NCI-H82 (cell line): ENCODE measurements around the gene CPM.

ENCODE experiments used
- DNase-seq: peaks from one replicate; lab custom pipeline; 2025; lab: John Stamatoyannopoulos, UW

The CPM gene

DNA sequence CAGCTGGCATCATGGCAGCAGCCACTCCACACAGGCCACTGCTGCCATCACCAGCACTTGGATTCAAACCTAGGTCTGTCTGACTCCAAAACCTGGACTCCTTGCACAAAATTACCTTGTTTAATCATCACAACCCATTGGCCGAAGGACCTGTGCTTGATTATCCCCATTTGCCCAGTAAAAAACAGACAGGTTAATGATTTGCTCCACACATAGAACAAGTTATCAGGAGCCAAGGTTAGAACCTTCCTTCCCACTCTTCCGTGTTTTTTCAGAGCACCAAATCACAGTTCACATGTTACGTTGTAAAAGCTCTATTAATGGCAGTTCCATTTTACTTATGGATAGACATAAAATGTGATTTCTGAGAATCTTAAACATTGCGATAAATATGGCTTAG lies 23.5 kb upstream of the CPM start:
- DNase-seq = no peak

DNA sequence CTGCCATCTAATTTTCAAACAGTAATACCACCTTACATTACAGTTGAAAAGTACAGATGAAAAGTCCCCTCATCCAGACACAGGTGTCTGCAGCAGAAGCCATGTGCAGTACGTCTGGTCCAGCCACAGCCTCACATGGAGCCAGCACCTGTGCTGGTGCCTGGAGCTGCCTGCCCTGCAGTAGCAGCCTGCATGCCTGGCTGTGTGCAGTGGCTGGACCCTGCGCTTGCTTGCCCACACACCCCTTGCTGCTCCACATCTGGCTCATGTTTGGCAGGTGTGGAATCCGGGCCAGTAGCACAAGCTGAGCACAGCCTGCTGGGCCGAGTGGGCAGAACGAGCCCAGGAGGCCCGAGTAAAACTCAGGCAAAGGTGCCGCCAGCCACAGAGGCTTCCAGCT lies 21.8 kb upstream of the CPM start:
- DNase-seq = no peak

DNA sequence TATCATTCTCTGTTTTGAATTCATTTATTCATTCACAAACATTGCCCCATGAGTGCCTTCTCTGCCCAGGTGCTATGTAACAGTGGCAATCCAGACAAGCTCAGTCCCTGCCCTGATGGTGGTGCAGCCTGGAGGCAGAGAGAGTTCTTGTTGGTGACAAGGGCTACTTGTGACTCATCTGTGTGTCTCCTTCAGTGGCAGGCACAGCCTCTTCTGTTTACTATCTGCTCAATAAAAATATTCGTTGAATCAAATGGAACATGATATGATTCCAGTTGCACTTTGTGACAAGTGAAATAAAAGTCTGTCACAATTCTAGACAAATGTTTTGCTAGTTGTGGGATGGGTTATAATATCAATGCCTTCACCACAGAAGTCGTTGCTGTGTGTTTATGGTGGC lies 20.6 kb upstream of the CPM start:
- DNase-seq = no peak

DNA sequence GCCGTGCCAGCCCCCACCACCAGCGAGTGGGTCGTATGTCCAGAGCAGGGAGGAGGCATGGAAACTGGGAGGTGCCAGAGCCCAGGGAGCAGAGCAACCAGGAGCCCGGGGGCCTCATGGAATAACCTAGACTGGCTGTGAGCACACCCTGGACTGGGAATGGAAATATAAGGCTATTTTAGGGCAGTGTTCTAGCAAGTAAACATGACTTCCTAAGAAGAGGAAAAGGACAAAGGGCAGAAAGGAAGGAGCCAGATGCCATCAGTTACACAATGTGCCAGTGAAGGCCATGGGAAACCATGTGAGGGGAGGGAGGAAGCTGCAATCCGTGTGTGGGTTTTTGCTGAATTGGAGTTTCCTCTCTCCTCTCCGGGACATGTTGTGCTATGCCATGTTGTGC lies 18.7 kb upstream of the CPM start:
- DNase-seq = no peak

DNA sequence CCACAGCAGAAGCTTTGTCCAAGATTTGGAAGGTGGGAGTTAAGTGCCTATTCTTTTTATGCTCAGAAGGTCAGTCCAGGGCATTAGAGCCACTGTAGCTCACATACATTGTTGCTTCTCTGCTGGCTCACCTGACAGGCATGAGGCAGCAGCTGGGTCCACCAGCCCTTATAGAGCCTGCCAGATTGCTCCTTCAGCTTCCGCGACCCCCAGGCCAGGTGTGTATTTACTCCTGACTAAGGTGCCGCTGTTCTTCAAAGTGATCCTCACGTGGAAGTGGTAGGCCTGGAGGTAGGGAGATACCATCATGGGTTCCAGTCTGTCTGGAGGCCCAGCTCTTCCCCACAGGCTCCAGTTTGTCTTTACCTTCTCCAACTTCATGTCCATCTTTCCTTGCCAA lies 17.5 kb upstream of the CPM start:
- no peak for DNase-seq

DNA sequence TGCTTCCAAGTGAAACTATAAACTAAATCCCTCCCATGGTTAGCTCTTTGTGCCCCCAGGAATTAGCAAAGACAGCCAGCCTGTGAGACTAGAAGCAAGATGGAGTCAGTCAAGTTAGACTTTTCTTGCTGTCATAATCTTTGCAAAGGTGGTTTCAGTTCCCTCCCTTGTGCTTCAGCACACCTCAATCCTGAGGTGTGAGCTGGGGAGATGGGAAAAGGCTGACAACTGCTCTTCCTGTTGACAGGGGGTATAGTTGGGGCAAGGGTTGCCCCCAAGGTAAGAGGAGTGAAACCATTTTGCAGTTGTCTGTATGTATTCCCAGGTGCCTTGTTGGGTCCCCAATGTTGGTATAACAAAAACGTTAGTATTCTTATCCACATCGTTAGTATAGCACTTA lies 12.3 kb upstream of the CPM start:
- DNase-seq = no peak

DNA sequence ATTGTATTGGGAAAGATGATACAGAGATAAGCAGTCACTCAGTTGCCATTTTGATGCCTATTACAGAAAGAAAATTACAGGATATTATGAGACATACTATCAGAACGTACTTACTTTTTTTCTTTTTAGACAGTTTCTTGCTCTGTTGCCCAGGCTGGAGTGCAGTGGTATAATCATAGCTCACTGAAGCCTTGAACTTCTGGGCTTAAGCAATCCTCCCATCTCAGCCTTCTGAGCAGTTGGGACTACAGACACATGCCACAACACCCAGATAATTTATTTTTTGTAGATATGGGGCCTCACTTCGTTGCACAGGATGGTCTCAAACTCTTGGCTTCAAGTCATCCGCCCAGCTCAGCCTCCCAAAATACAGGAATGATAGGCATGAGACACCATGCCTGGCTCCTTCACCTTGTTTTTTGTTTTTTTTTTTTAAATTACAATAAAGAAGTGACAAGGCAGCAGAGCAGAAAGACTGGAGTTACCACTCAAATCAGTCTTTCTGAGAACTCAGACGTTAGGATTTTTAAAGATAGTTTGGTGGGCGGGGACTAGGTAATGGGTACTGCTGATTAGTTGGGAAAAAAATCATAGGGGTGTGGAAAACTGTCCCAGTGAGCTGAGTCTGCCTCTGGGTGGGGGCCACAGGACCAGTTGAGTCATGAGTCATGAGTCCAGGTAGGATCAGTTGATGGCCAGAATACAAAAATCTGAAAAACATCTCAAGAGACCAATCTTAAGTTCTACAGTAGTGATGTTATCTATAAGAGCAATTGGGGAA lies 11.5 kb upstream of the CPM start:
- no peak for DNase-seq

DNA sequence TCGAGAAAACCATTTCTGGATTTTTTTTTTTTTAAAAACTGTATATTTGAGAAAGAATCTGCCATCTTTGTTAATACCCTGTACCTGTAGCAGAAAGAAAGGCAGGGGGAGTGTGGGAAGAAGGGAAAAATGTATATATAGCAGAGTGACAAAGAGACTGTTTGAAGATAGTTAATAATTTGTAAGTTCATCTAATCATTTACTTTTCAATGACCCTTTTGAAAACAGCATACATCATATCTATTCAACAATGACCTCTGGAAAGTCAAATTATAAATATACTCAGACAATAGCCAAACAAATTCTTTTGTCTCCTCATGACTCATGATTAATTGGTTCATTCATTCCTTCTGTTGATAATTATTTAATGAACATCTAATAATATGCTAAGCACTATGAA lies 10.9 kb upstream of the CPM start:
- DNase-seq = no peak

DNA sequence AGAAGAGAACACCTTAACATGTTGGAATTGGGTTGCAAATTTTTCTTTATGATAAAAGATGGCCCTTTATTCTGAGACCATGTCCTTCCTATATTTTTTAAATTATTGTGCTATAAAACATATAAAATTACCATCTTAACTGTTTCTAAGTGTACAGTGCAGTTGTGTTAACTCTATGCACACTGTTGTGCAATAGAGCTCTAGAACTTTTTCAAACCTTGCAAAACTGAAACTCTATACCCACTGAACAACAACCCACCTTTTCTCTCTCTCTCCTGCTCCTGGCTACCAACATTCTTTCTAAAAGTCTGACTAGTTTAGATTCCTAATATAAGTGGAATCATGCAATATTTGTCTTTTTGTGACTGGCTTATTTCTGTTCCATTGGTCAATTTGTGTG lies 7.8 kb upstream of the CPM start:
- DNase-seq = no peak

DNA sequence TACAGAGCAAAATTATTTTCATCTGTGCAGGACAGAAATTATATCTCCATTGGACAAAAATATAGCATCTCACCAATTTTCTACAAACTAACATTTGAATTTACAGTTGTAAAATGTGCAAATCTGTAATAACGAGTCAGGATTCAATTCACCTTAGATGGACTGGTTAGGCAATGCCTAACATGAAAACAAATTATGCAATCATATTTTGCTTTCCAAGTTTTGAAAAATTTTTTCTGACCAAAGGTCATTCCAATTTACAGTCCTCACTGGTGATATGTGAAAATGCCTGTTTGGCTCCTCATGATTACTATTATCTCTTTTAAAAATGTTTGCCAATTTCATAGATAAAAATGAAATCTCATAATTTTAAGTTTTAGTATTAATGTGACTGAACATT lies 6.5 kb upstream of the CPM start:
- DNase-seq = no peak

DNA sequence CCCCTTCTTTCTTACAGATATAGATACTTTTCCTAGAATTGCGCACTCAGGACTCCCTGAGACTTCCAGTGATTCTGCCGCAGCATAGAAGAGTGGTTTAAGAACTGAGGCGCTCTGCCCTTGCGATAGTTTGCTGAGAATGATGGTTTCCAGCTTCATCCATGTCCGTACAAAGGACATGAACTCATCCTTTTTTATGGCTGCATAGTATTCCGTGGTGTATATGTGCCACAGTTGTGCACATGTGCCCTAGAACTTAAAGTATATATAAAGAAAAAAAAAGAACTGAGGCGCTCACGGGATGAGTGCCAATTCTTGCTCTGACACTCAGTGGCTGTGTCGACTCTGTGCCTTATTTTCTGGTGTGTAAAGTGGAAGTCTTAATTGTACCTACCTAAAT lies 1.4 kb upstream of the CPM start:
- DNase-seq = no peak

DNA sequence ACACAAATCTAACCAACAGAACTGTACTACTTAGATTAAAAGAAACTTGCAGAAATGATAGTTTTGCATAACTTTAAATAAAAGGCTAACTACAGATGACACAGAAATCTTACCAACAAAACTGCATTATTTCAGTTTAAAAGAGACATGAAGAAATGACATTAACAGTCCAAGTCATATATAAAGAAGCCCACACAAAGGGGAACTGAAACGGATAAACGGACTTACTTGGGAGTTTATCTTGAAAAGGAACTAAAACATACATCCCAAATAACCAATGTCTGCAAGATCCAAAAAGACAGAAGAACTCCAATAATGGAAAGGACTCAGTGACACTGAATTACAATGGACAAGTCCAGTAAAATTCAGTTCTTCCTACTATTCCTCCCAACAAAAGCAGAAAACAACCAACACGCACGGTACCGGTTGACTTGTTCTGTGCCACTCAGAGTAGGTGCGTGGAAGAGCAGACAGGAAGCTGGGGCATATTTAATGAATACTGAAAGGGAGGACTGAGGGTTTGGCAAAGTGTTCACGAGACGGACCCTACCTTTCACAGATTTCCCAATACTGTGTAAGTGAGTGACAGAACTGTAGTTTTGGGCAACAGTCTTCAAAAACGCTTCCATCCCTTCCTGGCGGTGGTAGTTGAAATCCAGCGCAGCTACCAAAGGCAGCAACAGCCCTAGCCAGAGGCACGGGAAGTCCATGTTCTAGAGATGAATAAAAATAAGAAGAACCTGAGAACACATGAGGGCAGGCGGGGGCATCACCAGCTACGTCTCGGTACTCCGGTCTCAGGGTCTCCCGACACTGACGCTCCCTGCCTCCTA lies 627 bp downstream of the CPM start:
- DNase-seq = no peak

DNA sequence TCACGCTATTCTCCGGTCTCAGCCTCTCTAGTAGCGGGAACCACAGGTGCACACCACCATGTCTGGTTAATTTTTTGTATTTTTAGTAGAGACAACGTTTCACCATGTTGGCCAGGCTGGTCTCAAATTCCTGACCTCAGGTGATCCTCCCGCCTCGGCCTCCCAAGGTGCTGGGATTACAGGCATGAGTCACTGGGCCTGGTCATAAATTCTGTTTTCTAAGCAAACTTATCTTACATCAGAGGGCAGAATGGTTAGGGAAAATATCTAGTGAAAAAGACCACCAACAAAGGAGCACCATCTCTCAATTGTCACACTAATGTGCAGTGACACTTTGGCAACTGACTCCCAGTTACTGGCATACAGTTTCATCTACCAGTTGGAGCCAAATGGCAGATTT lies 2.8 kb downstream of the CPM start:
- DNase-seq = no peak

DNA sequence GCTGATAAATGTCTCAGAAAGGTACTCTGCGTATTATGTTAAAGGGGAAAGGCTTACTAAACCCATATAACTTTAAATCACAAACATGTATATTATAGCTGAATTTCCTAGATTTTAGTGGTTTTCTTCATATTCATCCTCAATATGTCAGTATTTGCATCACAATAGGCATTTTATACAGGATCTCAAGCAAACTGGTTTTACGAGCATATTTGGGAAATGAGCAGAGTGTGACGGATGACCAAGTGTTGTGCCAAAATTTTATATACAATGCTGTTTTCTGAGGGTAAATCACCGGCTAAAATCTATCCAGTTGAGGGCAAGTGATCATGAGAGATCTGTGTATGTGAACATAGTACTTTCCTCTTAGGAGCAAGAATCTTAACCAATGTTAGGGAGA lies 8.4 kb downstream of the CPM start:
- DNase-seq = no peak

DNA sequence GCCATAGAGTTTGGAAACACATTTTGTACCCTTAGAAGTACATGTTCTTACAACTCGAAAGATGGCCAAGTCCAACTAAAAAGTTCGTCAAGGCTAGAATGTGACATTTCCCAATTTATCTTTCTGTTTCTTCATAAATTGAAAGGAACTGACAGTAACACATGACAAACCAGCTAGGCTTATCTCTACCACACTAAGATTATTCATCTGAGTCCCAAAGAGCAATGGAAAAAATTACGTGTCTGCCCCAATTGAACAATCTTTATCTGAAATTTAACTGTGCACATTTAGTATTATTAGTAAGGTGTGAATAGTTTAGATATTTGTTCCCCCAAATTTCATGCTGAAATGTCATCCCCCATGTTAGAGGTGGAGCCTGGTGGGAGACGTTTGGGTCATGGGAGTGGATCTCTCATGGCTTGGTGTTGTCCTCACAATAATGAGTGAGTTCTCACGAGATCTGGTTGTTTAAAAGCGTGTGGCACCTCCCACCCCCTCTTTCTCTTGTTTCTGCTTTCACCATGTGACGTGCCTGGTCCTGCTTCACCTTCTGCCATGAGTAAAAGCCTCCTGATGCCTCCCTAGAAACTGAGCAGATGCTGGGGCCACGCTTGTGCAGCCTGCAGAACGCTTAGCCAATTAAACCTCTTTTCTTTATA lies 13.3 kb downstream of the CPM start:
- peak; percentile 11 for DNase-seq

DNA sequence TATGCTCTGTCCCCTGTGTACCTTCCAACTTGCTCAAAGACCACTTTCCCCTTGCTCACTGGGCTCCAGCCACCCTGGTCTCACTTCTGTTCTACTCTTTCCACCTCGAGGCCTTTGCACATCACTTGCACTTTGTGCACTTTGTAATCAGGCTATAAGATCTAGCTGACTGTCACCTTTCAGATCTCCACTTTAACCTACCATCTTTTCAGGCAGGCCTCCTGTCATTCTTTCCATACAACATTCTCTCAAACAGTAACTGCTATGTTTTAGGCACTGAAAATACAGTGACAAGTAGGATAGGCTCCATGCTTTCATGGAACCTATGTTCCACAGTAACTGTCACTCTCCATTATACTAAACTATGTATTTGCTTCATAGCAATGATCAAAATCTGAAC lies 14.0 kb downstream of the CPM start:
- DNase-seq = no peak

DNA sequence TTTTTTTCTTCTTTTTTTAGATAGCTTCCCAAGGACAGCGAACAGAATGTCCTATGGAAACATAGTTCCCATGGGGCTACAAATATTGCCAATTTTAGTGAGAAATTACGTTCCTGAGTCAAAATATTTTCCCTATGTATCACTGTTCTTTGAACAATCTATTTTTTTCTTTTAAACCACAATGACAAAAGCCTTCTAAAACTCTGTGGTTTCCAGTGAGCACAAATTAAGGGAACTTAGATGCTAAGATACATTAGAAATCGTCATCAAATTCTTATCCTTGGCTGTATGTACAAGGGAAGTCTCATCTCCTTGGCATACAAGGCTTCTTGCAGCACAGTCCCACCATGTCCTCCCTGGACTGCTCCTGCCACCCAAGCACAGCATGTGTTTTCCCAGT lies 17.9 kb downstream of the CPM start:
- no peak for DNase-seq

DNA sequence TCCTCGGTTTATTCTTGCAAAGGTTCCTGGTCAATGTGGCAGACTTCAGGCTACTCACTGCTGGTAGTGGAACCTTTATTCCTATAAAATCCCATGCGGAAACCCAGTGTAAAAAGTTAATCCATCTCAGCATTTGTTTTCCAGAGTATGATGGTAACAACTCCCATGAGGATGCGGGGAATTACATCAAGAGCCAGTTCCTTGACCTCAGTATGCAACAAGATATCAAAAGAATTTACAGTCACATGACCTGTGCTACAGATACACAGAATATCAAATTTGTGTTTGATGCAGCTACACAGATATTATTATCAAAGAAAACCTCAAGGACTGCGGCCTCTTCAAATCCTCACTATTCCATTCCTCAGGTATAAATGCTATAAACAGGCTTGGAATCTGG lies 19.3 kb downstream of the CPM start:
- DNase-seq = no peak

DNA sequence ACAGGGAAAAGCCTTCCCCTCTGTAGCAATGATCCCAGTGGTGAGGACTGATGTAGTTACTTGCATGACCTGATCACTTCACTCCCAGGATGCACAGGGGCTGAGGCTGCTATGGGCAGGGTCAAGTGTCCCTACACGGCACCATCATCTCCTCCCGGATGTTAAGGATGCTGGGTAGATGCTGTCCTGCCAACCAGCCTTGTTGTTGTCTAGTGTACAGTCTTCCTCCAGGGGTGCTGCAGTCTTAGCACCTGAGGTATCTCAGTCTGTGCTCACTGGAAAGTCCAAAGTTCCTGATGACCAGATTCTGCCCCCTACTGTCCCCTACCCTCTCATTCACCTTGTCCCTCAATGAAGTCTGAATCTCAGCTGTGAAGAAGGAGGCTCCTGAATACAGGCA lies 20.1 kb downstream of the CPM start:
- no peak for DNase-seq

DNA sequence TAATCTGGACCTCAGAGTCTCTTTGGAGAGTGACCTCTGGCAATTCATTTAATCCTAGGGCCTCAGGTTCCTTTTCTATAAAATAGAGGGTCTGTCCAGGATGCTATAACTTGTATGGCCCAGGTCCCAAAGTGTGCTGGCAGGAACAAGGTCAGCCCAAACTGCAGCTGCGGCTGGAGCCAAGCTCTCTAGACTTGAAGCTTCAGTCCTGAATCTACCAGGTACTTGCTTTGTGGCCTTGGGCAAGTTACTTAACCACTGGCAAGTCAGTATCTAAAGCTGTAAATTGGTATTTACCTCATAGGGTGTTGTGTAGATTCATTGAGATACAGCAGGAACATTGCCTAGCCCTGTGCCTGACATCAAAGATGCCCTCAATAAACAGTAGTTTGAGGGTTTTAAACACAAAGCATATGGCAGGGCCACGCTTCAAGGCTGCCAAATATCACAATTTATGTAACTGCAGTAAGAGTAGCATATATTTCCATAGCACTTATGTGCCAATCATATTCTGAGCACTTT lies 21.7 kb downstream of the CPM start:
- DNase-seq = no peak

DNA sequence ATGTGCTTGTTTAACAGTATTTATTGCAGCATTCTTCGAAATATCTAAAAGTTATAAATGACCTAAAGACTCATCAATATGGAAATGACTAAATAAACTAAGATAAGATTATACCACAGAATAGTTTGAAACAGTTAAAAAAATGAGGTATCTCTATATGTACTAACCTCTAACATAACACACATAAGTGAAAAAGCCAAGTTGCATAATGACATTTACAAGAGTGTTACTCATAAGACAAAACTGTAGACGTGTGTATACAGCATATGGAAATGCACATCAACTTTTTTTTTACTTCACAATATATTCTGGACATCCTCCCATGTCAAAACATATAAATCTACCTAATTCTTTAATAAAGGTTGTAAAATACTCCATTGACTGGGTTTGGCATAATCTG lies 22.8 kb downstream of the CPM start:
- no peak for DNase-seq

DNA sequence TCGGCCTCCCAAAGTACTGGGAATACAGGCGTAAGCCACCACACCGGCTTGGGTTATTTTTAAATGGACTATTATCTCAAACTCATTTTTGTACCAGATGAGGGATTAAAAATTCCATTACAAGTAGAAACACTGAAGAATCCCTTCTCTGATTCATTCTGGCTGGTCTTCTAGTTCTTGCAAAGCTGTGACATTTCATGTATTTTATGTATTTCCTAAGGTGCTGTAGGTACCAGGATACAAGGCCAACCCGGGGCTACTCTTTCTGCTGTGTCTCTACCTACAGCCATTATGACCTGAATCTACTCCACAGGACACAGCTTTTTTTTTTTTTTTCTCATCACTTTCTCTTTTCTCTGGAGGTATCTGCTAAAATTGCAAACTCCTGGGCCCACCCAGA lies 24.9 kb downstream of the CPM start:
- no peak for DNase-seq

DNA sequence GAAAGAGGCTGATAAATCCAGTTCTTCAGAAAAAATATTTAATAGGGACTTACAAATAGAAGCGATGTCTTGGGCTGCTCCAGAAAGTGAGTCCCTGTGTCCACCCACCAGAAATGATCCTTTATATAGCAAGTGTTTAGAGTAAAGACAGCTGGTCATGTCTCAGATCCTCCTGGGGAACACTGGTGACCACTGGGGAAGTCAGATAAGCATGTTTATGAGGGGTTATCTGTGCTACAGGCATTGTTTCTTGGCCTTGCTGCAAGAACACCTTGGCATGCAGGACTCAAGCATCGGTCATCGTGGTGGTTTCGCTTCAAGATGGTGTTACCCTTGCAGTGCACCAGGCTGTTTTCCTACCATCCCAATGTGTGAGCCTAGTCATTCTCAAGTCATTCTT lies 27.2 kb downstream of the CPM start:
- DNase-seq = no peak
